Psoas muscle (tissue), 8 donors: ENCODE results near the gene CTH. TPM values are rescaled to one million over a fixed set of nuclear protein-coding genes. Genes with fewer than 3 reads are reported as not detected.
A peak's percentile ranks its signal among the peaks of the same experiment; 100 is the strongest.

Source experiments
- ATAC-seq, 4 donors: fragments of 200-7000 bp; cut with Tn5 transposase; one replicate each; pipeline ENCODE4 v1.9.1; 2020; ENCODE audit warnings: moderate library complexity in 3 of 4, mild to moderate bottlenecking in 2 of 4
- DNase-seq, 2 donors: peaks; one replicate each; pipeline ENCODE4 v3.0.0-alpha.2; 2020
- H3K27ac ChIP-seq: fragments of 200-600 bp; one replicate; pipeline ENCODE4 v1.8.0; 2022
- H3K27me3 ChIP-seq, 3 donors: fragments of 200-600 bp in 1 of 3; one replicate each; pipeline versions ENCODE4 v1.6.1 to v1.8.0; 2013 to 2022; ENCODE audit warnings: low read length in 2 of 3, mild to moderate bottlenecking in 2 of 3, moderate library complexity in 1 of 3; ENCODE audit not compliant: insufficient read depth in 3 of 3
- H3K36me3 ChIP-seq, 2 donors: fragments of 200-600 bp in 1 of 2; one replicate each; pipeline versions ENCODE4 v1.6.1 to v1.8.0; 2013 to 2022; ENCODE audit warnings: low read depth in 1 of 2, mild to moderate bottlenecking in 1 of 2, moderate library complexity in 1 of 2; ENCODE audit not compliant: insufficient read depth in 1 of 2
- H3K4me1 ChIP-seq: fragments of 200-600 bp; one replicate; pipeline ENCODE4 v1.8.0; 2022
- H3K4me3 ChIP-seq: fragments of 200-600 bp; one replicate; pipeline ENCODE4 v1.8.0; 2022; ENCODE audit warnings: mild to moderate bottlenecking
- H3K9me3 ChIP-seq: fragments of 200-600 bp; one replicate; pipeline ENCODE4 v1.8.0; 2022
- WGBS, 3 donors: extraction: QIAGEN DNeasy Blood & Tissue Kit; methylation state at CpG; one replicate each; pipeline versions ENCODE4 v1.1.6 to v1.1.7; 2013; 5-methylcytosine and 5-hydroxymethylcytosine counted together
- intact Hi-C, 2 donors: fragments of 100-400 bp; cut with DNase I; formaldehyde crosslinking; loops; one replicate each; pipeline versions ENCODE4 v1.11.0 to v1.14.2; 2022
- polyA plus RNA-seq, 3 donors: library from polyadenylated mRNA; stranded (reverse); fragments of 200-250 nt; gene quantifications; one replicate each; pipeline ENCODE4 v1.2.3, GENCODE V29; 2013
- total RNA-seq, 4 donors: library from RNA; stranded (reverse); fragmentation: NEBNext Ultra II Directional in 2 of 4; extraction: Animal tissue kit (Norgen Biotek cat#: 25700) in 2 of 4; gene quantifications; one replicate each; pipeline versions ENCODE4 v1.2.1 to v1.2.4, GENCODE V29; 2021 to 2023
- TF ChIP-seq, protein P1 (sequence below): fragments of 200-600 bp; IDR thresholded peaks from one replicate; pipeline ENCODE4 v1.8.0; 2022; ENCODE audit warnings: antibody characterized with exemption
- donor health status: healthy with polysubstance abuse.
- donor health status: DM: no; HTN: no; CAD: no; lungs with moderate emphysema.
- donor health status: Bipolar disorder and iron deficiency.
- donor health status: healthy.
- donor health status: DM: yes; HTN: yes; CAD: no.
- donor health status: DM: no; HTN: no; CAD: no.
- donor health status: DM: no; HTN: no; CAD: no.
- donor health status: DM: yes; HTN: yes; CAD: no.

CTH gene
- total and polyA plus RNA-seq, 7 donors: 0.55 to 2.9 (median 1.5) TPM

DNA sequence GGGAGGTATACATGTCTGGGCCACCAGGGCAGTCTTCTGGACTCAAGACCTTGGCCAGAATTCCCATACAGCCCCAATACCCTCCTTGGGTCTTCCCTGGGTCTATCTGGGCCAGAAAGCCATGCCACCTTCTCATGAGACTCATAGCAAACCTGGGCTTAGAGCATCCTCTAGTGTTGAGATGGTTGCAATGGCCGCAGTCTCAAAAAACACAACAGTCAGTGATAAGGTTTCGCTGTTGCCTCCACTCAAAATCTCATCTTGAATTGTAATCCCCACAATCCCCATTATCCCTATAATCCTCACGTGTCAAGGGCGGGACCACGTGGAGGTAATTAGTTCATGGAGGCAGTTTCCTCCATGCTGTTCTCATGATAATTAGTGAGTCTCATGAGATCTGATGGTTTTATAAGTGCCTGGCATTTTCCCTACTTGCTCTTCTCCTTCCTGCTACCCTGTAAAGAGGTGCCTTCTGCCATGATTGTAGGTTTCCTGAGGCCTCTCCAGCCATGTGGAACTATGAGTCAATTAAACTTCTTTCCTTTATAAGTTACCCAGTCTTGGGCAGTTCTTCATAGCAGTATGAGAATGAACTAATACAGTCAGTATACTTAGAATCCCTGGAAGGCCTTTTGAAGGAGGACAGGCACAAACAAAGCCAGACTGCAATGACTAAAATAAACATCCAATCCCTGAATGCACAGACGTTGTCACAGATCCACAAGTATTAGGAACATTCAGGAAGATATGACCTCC, 77.0 kb downstream of the CTH start:
- DNase-seq (no peak), ATAC-seq (no peak)
- Histone ChIP-seq H3K27me3 (no peaks in the 10 kb centered on the region), H3K4me3 (no peak overlapping the region), H3K9me3 (no peaks in the 10 kb centered on the region), H3K36me3 (no peaks in the 10 kb centered on the region), H3K27ac (no peak overlapping the region), H3K4me1 (no peaks in the 10 kb centered on the region)
- TF ChIP-seq, protein P1, sequence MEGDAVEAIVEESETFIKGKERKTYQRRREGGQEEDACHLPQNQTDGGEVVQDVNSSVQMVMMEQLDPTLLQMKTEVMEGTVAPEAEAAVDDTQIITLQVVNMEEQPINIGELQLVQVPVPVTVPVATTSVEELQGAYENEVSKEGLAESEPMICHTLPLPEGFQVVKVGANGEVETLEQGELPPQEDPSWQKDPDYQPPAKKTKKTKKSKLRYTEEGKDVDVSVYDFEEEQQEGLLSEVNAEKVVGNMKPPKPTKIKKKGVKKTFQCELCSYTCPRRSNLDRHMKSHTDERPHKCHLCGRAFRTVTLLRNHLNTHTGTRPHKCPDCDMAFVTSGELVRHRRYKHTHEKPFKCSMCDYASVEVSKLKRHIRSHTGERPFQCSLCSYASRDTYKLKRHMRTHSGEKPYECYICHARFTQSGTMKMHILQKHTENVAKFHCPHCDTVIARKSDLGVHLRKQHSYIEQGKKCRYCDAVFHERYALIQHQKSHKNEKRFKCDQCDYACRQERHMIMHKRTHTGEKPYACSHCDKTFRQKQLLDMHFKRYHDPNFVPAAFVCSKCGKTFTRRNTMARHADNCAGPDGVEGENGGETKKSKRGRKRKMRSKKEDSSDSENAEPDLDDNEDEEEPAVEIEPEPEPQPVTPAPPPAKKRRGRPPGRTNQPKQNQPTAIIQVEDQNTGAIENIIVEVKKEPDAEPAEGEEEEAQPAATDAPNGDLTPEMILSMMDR: peak; percentile 22
- WGBS, 3 donors: 42 to 49% (median 43%) methylated on average over 6 of the region's 6 CpGs
- intact Hi-C loops: no loop called here

Other genes starting within 250 kb of the CTH start
- gene LRRC40, start 205.7 kb upstream of the CTH start, total RNA-seq: 1 to 10 TPM; 5.5 to 8.7 (median 7.3) TPM
- 1 to 10 TPM; 6.2 to 9.1 (median 7.0) TPM for gene LRRC40, start 205.7 kb upstream of the CTH start, polyA plus RNA-seq
- 10 to 100 TPM; 47.0 to 70.3 (median 53.2) TPM for gene SRSF11, start 189.9 kb upstream of the CTH start, total RNA-seq
- gene SRSF11, start 189.9 kb upstream of the CTH start, polyA plus RNA-seq: 10 to 100 TPM; 49.6 to 74.8 (median 55.1) TPM
- gene ANKRD13C, start 56.5 kb upstream of the CTH start, total RNA-seq: 10 to 100 TPM; 10.5 to 18.1 (median 11.7) TPM
- gene ANKRD13C, start 56.5 kb upstream of the CTH start, polyA plus RNA-seq: 10 to 100 TPM in 1 of 3 donors, 1 to 10 TPM in 2; 5.9 to 12.6 (median 6.5) TPM